ENCODE measurements around the gene CDH15.

DNA sequence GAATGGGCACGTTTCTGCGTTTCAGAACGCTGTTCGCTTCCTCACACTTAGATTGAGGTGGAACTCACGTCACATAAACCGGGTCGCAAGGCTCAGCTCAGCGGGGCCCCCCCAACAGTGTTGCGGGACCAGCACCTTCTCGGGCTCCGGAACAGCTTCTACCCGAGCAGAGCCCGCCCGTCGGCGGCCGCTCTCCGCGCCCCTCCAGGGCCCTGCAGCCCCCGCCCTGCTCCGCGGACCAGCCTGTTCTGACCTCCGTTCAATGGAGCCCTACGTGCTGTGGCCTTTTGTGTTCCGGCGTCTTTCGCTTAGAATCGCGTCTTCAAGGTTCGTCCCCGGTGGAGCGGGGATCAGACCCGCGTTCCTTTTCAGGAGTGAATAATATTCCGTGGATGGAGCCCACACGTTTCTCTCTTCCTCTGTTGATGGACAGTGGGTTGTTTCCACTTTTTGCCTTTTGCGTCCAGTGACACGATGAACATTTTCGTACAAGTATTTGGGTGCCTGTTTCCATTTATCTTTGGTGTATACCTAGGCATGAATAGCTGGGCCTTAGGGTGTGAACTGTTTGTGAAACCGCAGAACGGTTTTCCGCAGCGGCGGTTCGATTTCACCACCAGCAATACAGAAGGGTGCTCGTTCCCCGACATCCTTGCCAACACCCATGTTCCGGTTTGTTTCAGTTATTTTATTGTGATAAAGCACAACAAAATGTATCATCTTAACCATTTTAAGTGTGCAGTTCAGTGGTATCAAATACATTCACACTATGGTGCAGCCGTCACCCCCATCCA lies 31.1 kb downstream of the CDH15 start:
- TF ChIP-seq POLR2A (IDR thresholded peaks at IDR 0.05; ENCODE audit: borderline replicate concordance, extremely low read depth, insufficient read depth, insufficient read length) (no peak), CTCF (IDR thresholded peaks at IDR 0.05 in 2 of 3, conservative IDR thresholded peaks at IDR 0.05 in 1 of 3; ENCODE audit: borderline replicate concordance in 1 of 3, insufficient read depth in 1 of 3, low read depth in 2 of 3, low read length in 2 of 3) (no peak), FOSL1 (IDR thresholded peaks at IDR 0.05; ENCODE audit: low read depth) (no peak), SP1 (IDR thresholded peaks at IDR 0.05; ENCODE audit: low read depth) (no peak), EZH2 (IDR thresholded peaks at IDR 0.05) (no peak), RAD21 (IDR thresholded peaks at IDR 0.05; ENCODE audit: low read depth) (no peak), REST (IDR thresholded peaks at IDR 0.05; ENCODE audit: low read depth) (no peak), EZH2phosphoT487 (IDR thresholded peaks at IDR 0.05; ENCODE audit: borderline replicate concordance) (no peak), CEBPB (IDR thresholded peaks at IDR 0.05; ENCODE audit: low read depth) (no peak), JUND (IDR thresholded peaks at IDR 0.05) (no peak), TCF7L2 (IDR thresholded peaks at IDR 0.05; ENCODE audit: borderline replicate concordance, extremely low read depth, insufficient read depth, insufficient read length) (no peak), POLR2AphosphoS5 (IDR thresholded peaks at IDR 0.05; ENCODE audit: low read depth, low read length) (no peak), ZFX (IDR thresholded peaks at IDR 0.05) (no peak)
- TF ChIP-seq, protein P1, sequence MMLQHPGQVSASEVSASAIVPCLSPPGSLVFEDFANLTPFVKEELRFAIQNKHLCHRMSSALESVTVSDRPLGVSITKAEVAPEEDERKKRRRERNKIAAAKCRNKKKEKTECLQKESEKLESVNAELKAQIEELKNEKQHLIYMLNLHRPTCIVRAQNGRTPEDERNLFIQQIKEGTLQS (IDR thresholded peaks at IDR 0.05) = no peak

Data from HCT116 (cell line).